HG03354 (cell line): Measurements from ENCODE around the gene PLCD1.
A peak's percentile ranks its signal among the peaks of the same experiment; 100 is the strongest.
"Not testable (repeated sequence)": the region's sequence is repeated elsewhere in the genome, so short reads cannot be mapped to it uniquely, and the experiment has no call there.

Source experiments
- ATAC-seq: cut with Tn5 transposase; IDR thresholded peaks from one replicate; pipeline ENCODE4 v1.9.1; 2021; ENCODE audit warnings: mild to moderate bottlenecking; ENCODE audit not compliant: unreplicated experiment, poor library complexity, severe bottlenecking

The PLCD1 gene

GRCh38 chr3:38029400-38030125 is at the start of gene PLCD1:
Gene PLCD1, minus strand, starts transcription at chr3:38029642. Its CDS starts 103 bp downstream, at chr3:38029539.
- ATAC-seq, result no peak

- not testable (repeated sequence) for ATAC-seq
Measured at GRCh38 chr3:38077073-38077472, 47.6 kb upstream of the PLCD1 start.

GRCh38 chr3:38070013-38070412 is 40.6 kb upstream of the PLCD1 start:
- no peak for ATAC-seq

GRCh38 chr3:38067508-38068233 is 38.2 kb upstream of the PLCD1 start:
- ATAC-seq, result no peak

GRCh38 chr3:38064453-38064852 is 35.0 kb upstream of the PLCD1 start:
- not testable (repeated sequence) for ATAC-seq

GRCh38 chr3:38062809-38063208 is 33.4 kb upstream of the PLCD1 start:
- no peak for ATAC-seq

GRCh38 chr3:38059591-38059990 is 30.1 kb upstream of the PLCD1 start:
- ATAC-seq, result no peak

GRCh38 chr3:38059148-38059547 is 29.7 kb upstream of the PLCD1 start:
- no peak for ATAC-seq

- no peak for ATAC-seq
Measured at GRCh38 chr3:38054499-38055001, 25.1 kb upstream of the PLCD1 start.

GRCh38 chr3:38053813-38054498 is 24.5 kb upstream of the PLCD1 start:
- not testable (repeated sequence) for ATAC-seq

- ATAC-seq, result not testable (repeated sequence)
Measured at GRCh38 chr3:38053286-38053685, 23.8 kb upstream of the PLCD1 start.

- ATAC-seq, result no peak
Measured at GRCh38 chr3:38051131-38051530, 21.7 kb upstream of the PLCD1 start.

- no peak for ATAC-seq
Measured at GRCh38 chr3:38049358-38050126, 20.1 kb upstream of the PLCD1 start.

- ATAC-seq, result no peak
Measured at GRCh38 chr3:38047896-38048295, 18.5 kb upstream of the PLCD1 start.

GRCh38 chr3:38046821-38047220 is 17.4 kb upstream of the PLCD1 start:
- no peak for ATAC-seq

GRCh38 chr3:38046027-38046426 is 16.6 kb upstream of the PLCD1 start:
- ATAC-seq, result no peak

GRCh38 chr3:38043486-38043885 is 14.0 kb upstream of the PLCD1 start:
- no peak for ATAC-seq

GRCh38 chr3:38040401-38040800 is 11.0 kb upstream of the PLCD1 start:
- no peak for ATAC-seq

- peak; percentile 44 for ATAC-seq
Measured at GRCh38 chr3:38039899-38040261, 10.4 kb upstream of the PLCD1 start.
